Activated B cell treated with CpG ODN at 0.5 μM for 24 hours (primary cell): ENCODE results near the gene ATG5. TPM values are rescaled to one million over a fixed set of nuclear protein-coding genes. Genes with fewer than 3 reads are reported as not detected.

Experiments
- ATAC-seq: fragments of 200-7000 bp; cut with Tn5 transposase; one replicate; pipeline ENCODE4 v1.10.0; 2021; ENCODE audit warnings: low read depth, mild to moderate bottlenecking, moderate library complexity
- CTCF ChIA-PET: fragments of 350-600 bp; sonication (Branson Sonifier 250); formaldehyde crosslinking; loops from one replicate; lab custom pipeline; 2021; ENCODE audit warnings: antibody characterized with exemption; lab: Charles Lee
- POLR2A ChIA-PET: fragments of 350-600 bp; sonication (Branson Sonifier 250); formaldehyde crosslinking; loops from one replicate; lab custom pipeline; 2021; ENCODE audit warnings: antibody characterized with exemption; lab: Charles Lee
- DNase-seq: peaks from one replicate; pipeline ENCODE4 v3.0.0; 2022
- H3K27ac Mint-ChIP-seq: one replicate; pipeline ENCODE4 v1.8.0; 2020; ENCODE audit warnings: mixed read lengths
- H3K27me3 Mint-ChIP-seq: one replicate; pipeline ENCODE4 v1.8.0; 2021; ENCODE audit warnings: mixed read lengths
- H3K36me3 Mint-ChIP-seq: one replicate; pipeline ENCODE4 v1.8.0; 2021; ENCODE audit warnings: low read depth, mixed read lengths
- H3K4me1 Mint-ChIP-seq: one replicate; pipeline ENCODE4 v1.8.0; 2021; ENCODE audit warnings: mixed read lengths
- H3K4me3 Mint-ChIP-seq: one replicate; pipeline ENCODE4 v1.8.0; 2020; ENCODE audit warnings: mild to moderate bottlenecking, mixed read lengths
- H3K9me3 Mint-ChIP-seq: one replicate; pipeline ENCODE4 v1.8.0; 2020; ENCODE audit warnings: mixed read lengths
- intact Hi-C: fragments of 100-400 bp; cut with micrococcal nuclease; formaldehyde crosslinking; loops from one replicate; pipeline ENCODE4 v1.15.1; 2024
- total RNA-seq: library from RNA; stranded (reverse); gene quantifications from 2 replicates; pipeline ENCODE4 v1.2.3, GENCODE V29; 2022
- TF ChIP-seq, protein P1 (sequence below): fragments of 200-600 bp; IDR thresholded peaks from one replicate; pipeline ENCODE4 v1.8.0; 2022; ENCODE audit warnings: antibody characterized with exemption, mild to moderate bottlenecking

ATG5 gene
- total RNA-seq: 29.7 and 30.3 TPM in 2 replicates

DNA sequence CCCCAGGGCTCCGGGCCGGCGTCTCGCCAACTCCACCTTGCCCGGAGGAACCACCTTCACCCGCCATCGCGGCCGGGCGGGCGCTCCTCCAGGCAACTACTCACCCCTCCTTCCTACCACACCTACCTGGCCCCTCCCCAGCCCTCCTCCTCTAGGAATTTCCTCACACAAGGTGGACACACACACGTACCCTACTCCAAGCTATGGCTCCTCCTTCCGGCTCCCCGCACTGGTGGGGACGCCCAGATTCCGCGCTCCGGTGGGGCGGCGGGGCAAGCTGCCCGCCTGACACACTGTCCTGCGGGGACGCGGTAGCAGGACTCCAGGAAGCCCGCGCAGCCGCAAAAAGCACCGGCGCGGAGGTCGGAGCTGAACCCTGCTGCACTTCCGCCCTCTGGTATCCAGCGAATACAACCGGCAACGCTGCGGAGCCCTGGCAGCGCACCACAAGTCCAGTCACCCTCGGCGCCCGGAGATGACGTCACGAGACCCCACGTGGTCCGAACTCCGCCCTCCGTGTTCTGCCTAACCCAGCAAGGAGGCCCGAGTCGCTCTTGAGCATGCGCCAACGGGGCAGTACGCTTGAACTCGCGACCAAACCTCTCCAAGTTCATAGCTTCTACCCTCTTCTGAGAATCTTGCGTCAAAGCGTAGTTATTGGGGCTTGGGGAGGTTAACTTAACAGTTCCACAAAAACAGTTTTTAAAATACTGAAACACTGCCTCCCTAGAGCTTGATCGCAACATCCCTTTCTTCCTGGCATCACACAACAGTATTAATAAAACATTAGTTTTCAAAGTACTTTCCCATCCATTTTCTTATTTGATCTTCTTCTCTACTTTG, at the start of gene ATG5:
TSS of gene ATG5 (minus strand) at position 425 of the 843 bp plus-strand sequence. CDS start 9,552 bp downstream, outside the sequence.
- Mint-ChIP-seq H3K9me3 (no peaks in the 10 kb centered on the region), H3K27ac (peak within 1 kb of the TSS; percentile 94), H3K27me3 (peaks cover 1% of the 10 kb centered on the region), H3K4me1 (peaks cover 42% of the 10 kb centered on the region), H3K4me3 (peak within 1 kb of the TSS; percentile 99), H3K36me3 (peaks cover 4% of the 10 kb centered on the region)
- ChIA-PET POLR2A (interaction anchor here (0.5 to 1.6 kb wide), 14 partner anchors 10 to 1936 kb away, joined by 3 to 6 read pairs (median 5); partner anchors contain the start of genes PDSS2, PRDM1 and SNX3), CTCF (interaction anchor here (0.7 to 1.3 kb wide), 4 partner anchors 11 to 37 kb away, joined by 3 to 4 read pairs (median 3); no protein-coding TSS in a partner anchor)
- intact Hi-C loops: loop anchor here (1.0 to 10.0 kb wide), 8 partner anchors 12 to 922 kb away; partner anchors contain the start of genes MTRES1, PREP, QRSL1 and RTN4IP1
- peak; percentile 99 for DNase-seq
- peak; percentile 93 for ATAC-seq
- TF ChIP-seq, protein P1, sequence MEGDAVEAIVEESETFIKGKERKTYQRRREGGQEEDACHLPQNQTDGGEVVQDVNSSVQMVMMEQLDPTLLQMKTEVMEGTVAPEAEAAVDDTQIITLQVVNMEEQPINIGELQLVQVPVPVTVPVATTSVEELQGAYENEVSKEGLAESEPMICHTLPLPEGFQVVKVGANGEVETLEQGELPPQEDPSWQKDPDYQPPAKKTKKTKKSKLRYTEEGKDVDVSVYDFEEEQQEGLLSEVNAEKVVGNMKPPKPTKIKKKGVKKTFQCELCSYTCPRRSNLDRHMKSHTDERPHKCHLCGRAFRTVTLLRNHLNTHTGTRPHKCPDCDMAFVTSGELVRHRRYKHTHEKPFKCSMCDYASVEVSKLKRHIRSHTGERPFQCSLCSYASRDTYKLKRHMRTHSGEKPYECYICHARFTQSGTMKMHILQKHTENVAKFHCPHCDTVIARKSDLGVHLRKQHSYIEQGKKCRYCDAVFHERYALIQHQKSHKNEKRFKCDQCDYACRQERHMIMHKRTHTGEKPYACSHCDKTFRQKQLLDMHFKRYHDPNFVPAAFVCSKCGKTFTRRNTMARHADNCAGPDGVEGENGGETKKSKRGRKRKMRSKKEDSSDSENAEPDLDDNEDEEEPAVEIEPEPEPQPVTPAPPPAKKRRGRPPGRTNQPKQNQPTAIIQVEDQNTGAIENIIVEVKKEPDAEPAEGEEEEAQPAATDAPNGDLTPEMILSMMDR: no peak

DNA sequence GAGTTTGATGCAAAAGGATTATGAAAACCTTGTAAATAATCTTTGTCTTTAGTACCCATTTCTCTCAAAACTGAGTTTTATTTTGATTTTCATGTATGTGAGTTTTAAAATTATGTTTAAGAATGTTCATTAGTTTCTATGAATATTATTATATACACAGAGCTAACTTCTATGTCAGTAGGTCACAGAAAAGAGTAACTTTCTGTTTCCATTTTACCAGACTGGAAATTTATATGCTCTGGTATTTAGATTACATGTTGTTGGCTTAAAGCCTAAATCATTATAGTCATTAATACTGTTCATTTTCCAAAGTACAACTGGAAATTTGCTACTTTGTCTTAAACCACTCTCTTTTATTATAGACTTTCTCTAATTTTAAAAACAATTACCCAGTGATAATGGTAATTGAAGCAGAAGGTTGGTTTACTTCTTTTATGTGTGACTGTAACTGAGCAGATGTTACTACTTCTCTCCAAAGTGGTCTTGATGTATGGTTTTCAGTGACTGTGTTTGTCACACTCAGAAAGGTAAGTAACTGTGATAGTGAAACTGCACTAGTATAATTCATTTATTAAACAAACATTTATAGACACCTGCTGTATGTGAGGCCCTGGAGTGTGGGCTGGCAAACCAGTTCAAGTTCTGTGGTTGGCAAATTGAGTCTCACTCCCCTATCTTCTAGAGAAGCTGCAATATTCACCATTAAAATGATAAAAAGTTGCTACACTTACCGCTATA, 48.1 kb upstream of the ATG5 start:
- intact Hi-C loops: no loop called here
- H3K4me3 Mint-ChIP-seq: no peak overlapping the region
- TF ChIP-seq, protein P1: no peak
- H3K4me1 Mint-ChIP-seq: peaks cover 4% of the 10 kb centered on the region
- H3K27ac Mint-ChIP-seq: no peak overlapping the region
- H3K36me3 Mint-ChIP-seq: no peaks in the 10 kb centered on the region
- no peak for DNase-seq
- ChIA-PET CTCF (no interaction called here), POLR2A (no interaction called here)
- H3K27me3 Mint-ChIP-seq: peaks cover 10% of the 10 kb centered on the region
- H3K9me3 Mint-ChIP-seq: no peaks in the 10 kb centered on the region
- ATAC-seq: no peak

DNA sequence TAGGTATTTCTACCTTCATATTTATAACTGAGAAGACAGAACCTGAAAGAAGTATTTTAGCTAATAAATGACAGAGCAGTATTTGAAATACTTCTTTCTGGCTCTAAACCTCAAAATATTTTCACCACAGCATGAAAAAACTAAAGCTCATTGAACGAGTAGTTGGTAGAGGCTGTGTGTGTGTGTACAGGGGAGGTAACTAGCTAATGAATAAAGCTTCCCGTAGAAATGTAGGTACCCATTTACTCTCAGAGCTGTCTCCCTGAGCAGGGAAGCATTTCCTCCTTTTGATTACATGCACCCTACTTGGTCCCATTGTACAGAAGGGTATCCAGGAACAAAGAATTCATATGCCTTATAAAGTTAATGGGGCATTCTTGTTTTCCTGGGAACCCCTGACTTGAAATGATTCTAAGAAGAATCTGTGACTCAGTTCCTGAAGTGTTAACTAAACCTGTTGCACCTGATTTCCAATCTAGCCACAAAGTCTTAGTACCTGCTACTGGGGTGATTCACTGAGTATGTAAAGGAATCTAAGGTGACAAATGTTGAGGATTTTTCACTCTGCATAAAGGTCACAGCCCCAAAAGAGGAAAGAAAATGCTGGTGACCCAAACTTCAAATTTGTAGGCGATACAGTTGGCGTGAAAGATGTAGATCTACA, 47.4 kb upstream of the ATG5 start:
- intact Hi-C loops: no loop called here
- ATAC-seq: no peak
- ChIA-PET CTCF (no interaction called here), POLR2A (no interaction called here)
- no peak for DNase-seq
- TF ChIP-seq, protein P1: no peak
- no peaks in the 10 kb centered on the region for H3K36me3 Mint-ChIP-seq
- peaks cover 10% of the 10 kb centered on the region for H3K27me3 Mint-ChIP-seq
- H3K27ac Mint-ChIP-seq: no peak overlapping the region
- H3K4me1 Mint-ChIP-seq: peaks cover 4% of the 10 kb centered on the region
- H3K9me3 Mint-ChIP-seq: no peaks in the 10 kb centered on the region
- H3K4me3 Mint-ChIP-seq: no peak overlapping the region

DNA sequence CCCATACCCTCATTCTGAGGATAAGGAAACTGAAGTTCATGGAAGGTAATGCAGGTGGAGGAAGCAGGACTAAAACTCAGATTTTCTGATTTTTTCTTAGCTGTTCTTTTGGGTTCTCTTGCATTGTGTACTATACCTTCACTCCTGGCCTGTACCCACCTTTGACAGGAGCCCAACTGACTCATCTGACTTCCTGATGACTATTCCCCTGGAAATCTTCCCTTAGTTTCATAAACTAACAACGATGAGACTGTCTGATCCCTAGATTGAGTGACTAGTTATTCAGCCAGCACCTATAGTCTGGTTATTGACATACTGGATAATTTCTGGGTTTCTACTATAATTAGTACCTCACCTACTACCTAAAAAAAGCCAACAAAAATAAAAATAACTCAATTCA, 45.1 kb upstream of the ATG5 start:
- TF ChIP-seq, protein P1: no peak
- ATAC-seq (no peak), DNase-seq (no peak)
- H3K36me3 Mint-ChIP-seq: no peaks in the 10 kb centered on the region
- CTCF ChIA-PET: no interaction called here
- H3K27ac Mint-ChIP-seq: no peak overlapping the region
- no peaks in the 10 kb centered on the region for H3K9me3 Mint-ChIP-seq
- intact Hi-C loops: no loop called here
- POLR2A ChIA-PET: no interaction called here
- H3K27me3 Mint-ChIP-seq: peaks cover 15% of the 10 kb centered on the region
- no peaks in the 10 kb centered on the region for H3K4me1 Mint-ChIP-seq
- no peak overlapping the region for H3K4me3 Mint-ChIP-seq
